Karpas-422 (cell line): ENCODE data around the gene DBNDD1. TPM values are rescaled to one million over a fixed set of nuclear protein-coding genes. Genes with fewer than 3 reads are reported as not detected.

Experiments
- DNase-seq: peaks from one replicate; pipeline ENCODE4 v3.0.0-alpha.2; 2015
- H2AFZ ChIP-seq: fragments of 200-600 bp; sonication (generic); 2 replicates; pipeline ENCODE4 v1.6.1; 2014; ENCODE audit warnings: antibody characterized with exemption, low read length, mixed read lengths
- H3K27ac ChIP-seq: fragments of 200-600 bp; sonication (generic); 2 replicates; pipeline ENCODE4 v1.5.1; 2014; ENCODE audit warnings: mild to moderate bottlenecking, low read length, moderate library complexity
- H3K27me3 ChIP-seq: fragments of 200-600 bp; sonication (generic); 2 replicates; pipeline ENCODE4 v1.6.1; 2014; ENCODE audit warnings: low read length, mixed read lengths
- H3K36me3 ChIP-seq: fragments of 200-600 bp; sonication (generic); 2 replicates; pipeline ENCODE4 v1.6.1; 2014; ENCODE audit warnings: low read length, mixed read lengths; ENCODE audit not compliant: insufficient read depth
- H3K4me1 ChIP-seq: fragments of 200-600 bp; sonication (generic); 2 replicates; pipeline ENCODE4 v1.6.1; 2014; ENCODE audit warnings: mild to moderate bottlenecking, low read length, mixed read lengths
- H3K4me2 ChIP-seq: fragments of 200-600 bp; sonication (generic); 2 replicates; pipeline ENCODE4 v1.6.1; 2014; ENCODE audit warnings: low read length, low read depth, mild to moderate bottlenecking; ENCODE audit not compliant: poor library complexity, severe bottlenecking
- H3K4me3 ChIP-seq: fragments of 200-600 bp; sonication (generic); 2 replicates; pipeline ENCODE4 v1.5.1; 2014; ENCODE audit warnings: mild to moderate bottlenecking, antibody characterized with exemption, low read length, mixed read lengths
- H3K79me2 ChIP-seq: fragments of 200-600 bp; sonication (generic); 2 replicates; pipeline ENCODE4 v1.6.1; 2014; ENCODE audit warnings: mild to moderate bottlenecking, low read length, mixed read lengths
- H3K9ac ChIP-seq: fragments of 200-600 bp; sonication (generic); 2 replicates; pipeline ENCODE4 v1.6.0; 2014; ENCODE audit warnings: low read length
- H3K9me2 ChIP-seq: fragments of 200-600 bp; sonication (generic), shearing (Covaris generic); replicated peaks from 2 replicates; pipeline ENCODE4 v1.6.0; 2014; ENCODE audit warnings: mild to moderate bottlenecking, low read length, moderate library complexity; ENCODE audit not compliant: insufficient read depth
- H3K9me3 ChIP-seq: fragments of 300-700, 200-600 bp; sonication (generic); 2 replicates; pipeline ENCODE4 v1.6.1; 2014; ENCODE audit warnings: low read length, mixed read lengths
- H4K20me1 ChIP-seq: fragments of 200-600 bp; sonication (generic); 2 replicates; pipeline ENCODE4 v1.6.1; 2014; ENCODE audit warnings: mild to moderate bottlenecking, antibody characterized with exemption, low read length, low read depth; ENCODE audit not compliant: insufficient read depth
- total RNA-seq: library from RNA; depleted of rRNA; stranded (reverse); fragments of >200 nt; shearing (Covaris generic); gene quantifications from 2 replicates; pipeline ENCODE4 v1.2.3, GENCODE V29; 2014; ENCODE audit warnings: low replicate concordance

DBNDD1 gene
- total RNA-seq, 1 experiment from 2014 or later, result not detected

- peaks cover 15% of the 10 kb centered on the region; the same call in 1 of the 2 replicates for H4K20me1 ChIP-seq
- no peaks in the 10 kb centered on the region for H3K9me3 ChIP-seq
- H3K9ac ChIP-seq, result peak overlapping the region; percentile 16; the same call in 1 of the 2 replicates
- H3K9me2 ChIP-seq, result no peaks in the 10 kb centered on the region
- peak overlapping the region; percentile 84 for H3K27ac ChIP-seq
- H3K36me3 ChIP-seq, result no peaks in the 10 kb centered on the region
- H3K4me2 ChIP-seq, result peak overlapping the region; percentile 30
- no peaks in the 10 kb centered on the region for H3K79me2 ChIP-seq
- H3K4me3 ChIP-seq, result no peak overlapping the region
- DNase-seq, result no peak
- peaks cover 28% of the 10 kb centered on the region for H3K4me1 ChIP-seq
- H2AFZ ChIP-seq, result no peak overlapping the region
- no peaks in the 10 kb centered on the region for H3K27me3 ChIP-seq
These were observed 12.2 kb downstream of the DBNDD1 start for GRCh38 chr16:90007015-90007414.

- peaks cover 12% of the 10 kb centered on the region; the same call in 1 of the 2 replicates for H4K20me1 ChIP-seq
- no peaks in the 10 kb centered on the region for H3K27me3 ChIP-seq
- H2AFZ ChIP-seq, result no peak overlapping the region
- no peak overlapping the region for H3K27ac ChIP-seq
- H3K79me2 ChIP-seq, result no peaks in the 10 kb centered on the region
- peaks cover 28% of the 10 kb centered on the region for H3K4me1 ChIP-seq
- no peak for DNase-seq
- no peak overlapping the region for H3K4me2 ChIP-seq
- H3K36me3 ChIP-seq, result no peaks in the 10 kb centered on the region
- no peaks in the 10 kb centered on the region for H3K9me3 ChIP-seq
- no peaks in the 10 kb centered on the region for H3K9me2 ChIP-seq
- H3K9ac ChIP-seq, result no peak overlapping the region
- no peak overlapping the region for H3K4me3 ChIP-seq
These were observed 13.1 kb downstream of the DBNDD1 start for GRCh38 chr16:90005956-90006663.

GRCh38 chr16:90004577-90004976 lies 14.7 kb downstream of the DBNDD1 start:
- H3K4me1 ChIP-seq, result peaks cover 28% of the 10 kb centered on the region
- no peaks in the 10 kb centered on the region for H3K9me3 ChIP-seq
- no peak for DNase-seq
- peaks cover 15% of the 10 kb centered on the region; the same call in 1 of the 2 replicates for H4K20me1 ChIP-seq
- no peaks in the 10 kb centered on the region for H3K27me3 ChIP-seq
- H3K36me3 ChIP-seq, result no peaks in the 10 kb centered on the region
- H3K4me3 ChIP-seq, result no peak overlapping the region
- H3K79me2 ChIP-seq, result no peaks in the 10 kb centered on the region
- H3K27ac ChIP-seq, result no peak overlapping the region
- no peak overlapping the region for H3K4me2 ChIP-seq
- no peak overlapping the region for H3K9ac ChIP-seq
- H2AFZ ChIP-seq, result no peak overlapping the region
- H3K9me2 ChIP-seq, result no peaks in the 10 kb centered on the region

GRCh38 chr16:90002759-90003158 lies 16.5 kb downstream of the DBNDD1 start:
- Histone ChIP-seq H3K79me2 (no peaks in the 10 kb centered on the region), H3K9me3 (no peaks in the 10 kb centered on the region), H4K20me1 (peaks cover 10% of the 10 kb centered on the region; the same call in 1 of the 2 replicates), H3K27ac (no peak overlapping the region), H2AFZ (no peak overlapping the region), H3K9me2 (no peaks in the 10 kb centered on the region), H3K4me1 (peaks cover 13% of the 10 kb centered on the region), H3K27me3 (no peaks in the 10 kb centered on the region), H3K4me3 (no peak overlapping the region), H3K9ac (no peak overlapping the region), H3K4me2 (no peak overlapping the region), H3K36me3 (no peaks in the 10 kb centered on the region)
- no peak for DNase-seq

GRCh38 chr16:90001761-90002503 lies 17.3 kb downstream of the DBNDD1 start:
- H4K20me1 ChIP-seq, result peaks cover 10% of the 10 kb centered on the region; the same call in 1 of the 2 replicates
- peaks cover 5% of the 10 kb centered on the region for H3K4me1 ChIP-seq
- H3K4me2 ChIP-seq, result no peak overlapping the region
- H3K9me3 ChIP-seq, result no peaks in the 10 kb centered on the region
- no peaks in the 10 kb centered on the region for H3K79me2 ChIP-seq
- no peak overlapping the region for H3K4me3 ChIP-seq
- H2AFZ ChIP-seq, result no peak overlapping the region
- no peaks in the 10 kb centered on the region for H3K9me2 ChIP-seq
- H3K9ac ChIP-seq, result no peak overlapping the region
- 0 out of 2 replicates have a peak, but pooled peaks cover 3% of the 10 kb centered on the region for H3K36me3 ChIP-seq
- no peaks in the 10 kb centered on the region for H3K27me3 ChIP-seq
- DNase-seq, result no peak
- H3K27ac ChIP-seq, result no peak overlapping the region

- Histone ChIP-seq H3K4me1 (no peaks in the 10 kb centered on the region), H3K9me3 (no peaks in the 10 kb centered on the region), H4K20me1 (peaks cover 10% of the 10 kb centered on the region; the same call in 1 of the 2 replicates), H3K4me2 (no peak overlapping the region), H2AFZ (no peak overlapping the region), H3K4me3 (no peak overlapping the region), H3K27ac (no peak overlapping the region), H3K9me2 (no peaks in the 10 kb centered on the region), H3K27me3 (no peaks in the 10 kb centered on the region), H3K79me2 (no peaks in the 10 kb centered on the region), H3K36me3 (peaks cover 12% of the 10 kb centered on the region), H3K9ac (no peak overlapping the region)
- DNase-seq, result no peak
These were observed 18.4 kb downstream of the DBNDD1 start for GRCh38 chr16:90000733-90001427.

GRCh38 chr16:89999831-90000574 lies 19.3 kb downstream of the DBNDD1 start:
- peaks cover 10% of the 10 kb centered on the region; the same call in 1 of the 2 replicates for H4K20me1 ChIP-seq
- no peak overlapping the region for H3K27ac ChIP-seq
- no peaks in the 10 kb centered on the region for H3K27me3 ChIP-seq
- no peak overlapping the region for H3K9ac ChIP-seq
- no peak overlapping the region for H2AFZ ChIP-seq
- H3K36me3 ChIP-seq, result peaks cover 17% of the 10 kb centered on the region
- no peak overlapping the region for H3K4me2 ChIP-seq
- H3K4me3 ChIP-seq, result no peak overlapping the region
- no peaks in the 10 kb centered on the region for H3K79me2 ChIP-seq
- no peak for DNase-seq
- H3K4me1 ChIP-seq, result no peaks in the 10 kb centered on the region
- H3K9me3 ChIP-seq, result no peaks in the 10 kb centered on the region
- no peaks in the 10 kb centered on the region for H3K9me2 ChIP-seq
